K562 (cell line): ENCODE measurements around the gene MEOX2. TPM values are rescaled to one million over a fixed set of nuclear protein-coding genes. Genes with fewer than 3 reads are reported as not detected.

Source experiments
- ATAC-seq: fragments of 200-7000 bp; cut with Tn5 transposase; 3 replicates; pipeline ENCODE4 v1.9.1; 2020; ENCODE audit warnings: moderate library complexity
- BruUV-seq: library from RNA; stranded (reverse); fragments of 400-500 nt; replicated peaks from 2 replicates; lab custom pipeline; 2021; lab: Mats Ljungman, UMichigan
- CTCF ChIA-PET: fragments of 300-600 bp; formaldehyde crosslinking; extraction: SDS; loops from one replicate; lab custom pipeline; 2021; ENCODE audit warnings: low intra/inter-chr PET ratio; lab: Yijun Ruan, JAX
- POLR2A ChIA-PET: fragments of 300-600, 350-650 bp; sonication (Branson Sonifier 250); formaldehyde crosslinking; extraction: SDS; loops from one replicate; lab custom pipeline; 2021; ENCODE audit warnings: antibody characterized with exemption, inconsistent platforms; lab: Yijun Ruan, JAX
- DNase-seq, 4 experiments: peaks; one replicate each; pipeline versions ENCODE4 v3.0.0 to v3.0.0-alpha.2; 2011 to 2018; ENCODE audit warnings: low spot score in 3 of 4, mixed read lengths in 3 of 4; ENCODE audit errors: extremely low read depth in 1 of 4
- FAIRE-seq: peaks from 2 replicates; lab custom pipeline; 2011; peaks lifted over from hg19 to GRCh38; lab: Jason Lieb, UNC
- H2AFZ ChIP-seq: 2 replicates; pipeline ENCODE4 v1.6.0; 2011; ENCODE audit warnings: low read depth, low read length, control low read depth, inconsistent platforms
- H3K27ac ChIP-seq: fragments of 200-600 bp; 3 replicates; pipeline ENCODE4 v1.8.0; 2011; ENCODE audit warnings: low read depth, mild to moderate bottlenecking, control low read depth, inconsistent platforms, low read length, moderate library complexity, mixed read lengths; ENCODE audit errors: extremely low read depth
- H3K27me3 ChIP-seq, 2 experiments: fragments of 300-600 bp in 1 of 2; 2 replicates in 1 of 2; 3 replicates in 1 of 2; pipeline versions ENCODE4 v1.6.0 to v1.8.0; 2011; ENCODE audit warnings: inconsistent platforms in 2 of 2, low read length in 2 of 2, mild to moderate bottlenecking in 1 of 2, mixed read lengths in 1 of 2, moderate library complexity in 1 of 2; ENCODE audit not compliant: control insufficient read depth in 2 of 2, insufficient read depth in 2 of 2
- H3K36me3 ChIP-seq: fragments of 300-600 bp; 3 replicates; pipeline ENCODE4 v1.8.0; 2011; ENCODE audit warnings: mild to moderate bottlenecking, low read length, inconsistent platforms; ENCODE audit not compliant: control insufficient read depth, insufficient read depth
- H3K4me1 ChIP-seq, 2 experiments: fragments of 200-600 bp in 1 of 2; replicated peaks in 1 of 2; 2 replicates in 1 of 2; 3 replicates in 1 of 2; pipeline versions ENCODE4 v1.5.1 to v1.8.0; 2011; ENCODE audit warnings: inconsistent platforms in 2 of 2, low read length in 2 of 2, mild to moderate bottlenecking in 1 of 2, mixed read lengths in 1 of 2, moderate library complexity in 1 of 2; ENCODE audit not compliant: control insufficient read depth in 2 of 2, insufficient read depth in 2 of 2
- H3K4me2 ChIP-seq: 2 replicates; pipeline ENCODE4 v1.6.1; 2011; ENCODE audit warnings: low read length, control low read depth, inconsistent platforms, mixed read lengths; ENCODE audit not compliant: insufficient read depth
- H3K4me3 ChIP-seq: fragments of 200-600 bp; sonication (generic), shearing (Covaris generic); 2 replicates; pipeline ENCODE4 v1.5.1; 2016; ENCODE audit warnings: control low read depth, inconsistent platforms
- H3K79me2 ChIP-seq: fragments of 200-600 bp; 3 replicates; pipeline ENCODE4 v1.8.0; 2011; ENCODE audit warnings: low read length, inconsistent platforms; ENCODE audit not compliant: control insufficient read depth, insufficient read depth
- H3K9ac ChIP-seq, 2 experiments: 2 replicates each; pipeline versions ENCODE4 v1.6.0 to v1.6.1; 2011; ENCODE audit warnings: low read depth in 2 of 2, low read length in 2 of 2, control low read depth in 1 of 2, inconsistent platforms in 1 of 2, mild to moderate bottlenecking in 1 of 2, mixed read lengths in 1 of 2; ENCODE audit not compliant: insufficient read depth in 1 of 2
- H3K9me1 ChIP-seq: one replicate; pipeline ENCODE4 v1.6.0; 2011; ENCODE audit warnings: inconsistent platforms, mild to moderate bottlenecking, low read length, moderate library complexity; ENCODE audit not compliant: control insufficient read depth, insufficient read depth
- H3K9me3 ChIP-seq: replicated peaks from 2 replicates; pipeline ENCODE4 v1.5.1; 2011; ENCODE audit warnings: low read depth, low read length, inconsistent platforms; ENCODE audit not compliant: control insufficient read depth, insufficient read depth
- H4K20me1 ChIP-seq: replicated peaks from 2 replicates; pipeline ENCODE4 v1.6.1; 2011; ENCODE audit warnings: low read length, inconsistent platforms, mixed read lengths; ENCODE audit not compliant: control insufficient read depth, insufficient read depth
- AFF4 ChIP-seq: sonication (generic); formaldehyde crosslinking; IDR thresholded peaks from 2 replicates; pipeline ENCODE4 v1.8.0; 2023; ENCODE audit warnings: mild to moderate bottlenecking, missing genetic modification reagents
- ATF3 ChIP-seq, 2 experiments: fragments of 450-650 bp in 1 of 2; sonication (generic) in 1 of 2; formaldehyde crosslinking in 1 of 2; IDR thresholded peaks in 1 of 2; conservative IDR thresholded peaks in 1 of 2; 2 replicates each; pipeline versions ENCODE4 v1.6.1 to v1.8.1; 2016 to 2023; ENCODE audit warnings: mild to moderate bottlenecking in 2 of 2, moderate library complexity in 2 of 2, inconsistent platforms in 1 of 2, missing genetic modification reagents in 1 of 2
- BACH1 ChIP-seq: fragments of 200-800 bp; sonication (Bioruptor generic); IDR thresholded peaks from 2 replicates; pipeline ENCODE4 v1.6.1; 2016; ENCODE audit warnings: missing genetic modification characterization, missing compliant biosample characterization
- BCL6 ChIP-seq: fragments of 250-450 bp; sonication (Bioruptor Pico); IDR thresholded peaks from 2 replicates; pipeline ENCODE4 v1.4.0; 2020
- CREB1 ChIP-seq, 2 experiments: sonication (generic) in 1 of 2; formaldehyde crosslinking in 1 of 2; IDR thresholded peaks; 2 replicates each; pipeline versions ENCODE4 v1.6.1 to v1.8.0; 2012 to 2022; ENCODE audit warnings: inconsistent platforms in 1 of 2, mild to moderate bottlenecking in 1 of 2, missing genetic modification reagents in 1 of 2, moderate library complexity in 1 of 2
- DDX20 ChIP-seq: fragments of 450-650 bp; IDR thresholded peaks from 2 replicates; pipeline ENCODE4 v1.6.1; 2016; ENCODE audit warnings: missing genetic modification characterization, low read depth, mild to moderate bottlenecking, missing compliant biosample characterization, moderate library complexity
- ELF4 ChIP-seq: fragments of 450-650 bp; formaldehyde crosslinking; IDR thresholded peaks from 2 replicates; pipeline ENCODE4 v1.4.0; 2022; ENCODE audit warnings: missing genetic modification characterization
- FOSL1 ChIP-seq: fragments of 200-800 bp; sonication (Bioruptor generic); conservative IDR thresholded peaks from 2 replicates; pipeline ENCODE4 v1.6.1; 2016; ENCODE audit warnings: missing genetic modification characterization, missing compliant biosample characterization
- KDM4B ChIP-seq, 2 experiments: fragments of 450-650 bp in 1 of 2; sonication (generic) in 1 of 2; IDR thresholded peaks; 2 replicates each; pipeline ENCODE4 v1.6.1; 2016 to 2017; ENCODE audit warnings: borderline replicate concordance in 2 of 2, antibody characterized with exemption in 1 of 2, low read depth in 1 of 2, mild to moderate bottlenecking in 1 of 2
- KLF10 ChIP-seq: fragments of 250-450 bp; sonication (Bioruptor Pico); IDR thresholded peaks from 2 replicates; pipeline ENCODE4 v1.6.1; 2021; ENCODE audit warnings: matching md5 sums
- NR2F6 ChIP-seq: fragments of 450-650 bp; formaldehyde crosslinking; IDR thresholded peaks from 2 replicates; pipeline ENCODE4 v1.4.0; 2020; ENCODE audit warnings: mild to moderate bottlenecking
- PHF8 ChIP-seq: fragments of 200-600 bp; sonication (generic); IDR thresholded peaks from 2 replicates; pipeline ENCODE4 v1.6.1; 2012; ENCODE audit warnings: mixed run types, mild to moderate bottlenecking, inconsistent platforms, low read length, moderate library complexity, borderline replicate concordance
- SPI1 ChIP-seq: IDR thresholded peaks from 2 replicates; pipeline ENCODE4 v1.6.1; 2011; ENCODE audit warnings: low read depth, low read length, control low read depth, borderline replicate concordance
- TBP ChIP-seq: optimal IDR thresholded peaks from 2 replicates; pipeline ENCODE3; 2011; ENCODE audit warnings: low read depth, low read length, improper control_type of control experiment
- TEAD1 ChIP-seq, 2 experiments: fragments of 450-650 bp in 1 of 2; sonication (generic) in 1 of 2; formaldehyde crosslinking; IDR thresholded peaks; 2 replicates each; pipeline versions ENCODE4 v1.4.0 to v1.8.0; 2020 to 2022; ENCODE audit warnings: mild to moderate bottlenecking in 2 of 2, missing genetic modification reagents in 1 of 2
- THRB ChIP-seq: fragments of 450-650 bp; formaldehyde crosslinking; conservative IDR thresholded peaks from 2 replicates; pipeline ENCODE4 v1.4.0; 2022; ENCODE audit warnings: mild to moderate bottlenecking, missing genetic modification characterization
- ZNF764 ChIP-seq: fragments of 250-450 bp; sonication (Bioruptor Pico); IDR thresholded peaks from 2 replicates; pipeline ENCODE4 v1.4.0; 2020; ENCODE audit warnings: low read depth, mild to moderate bottlenecking, moderate library complexity
- WGBS: fragments of 100-300 bp; shearing (Covaris generic); methylation state at CpG from one replicate; pipeline ENCODE4 v1.1.6; 2016; ENCODE audit warnings: low coverage, mixed read lengths; ENCODE audit not compliant: insufficient coverage; ENCODE audit errors: missing lambda C conversion rate; 5-methylcytosine and 5-hydroxymethylcytosine counted together
- in situ Hi-C: fragments of 300-500 bp; cut with MboI; formaldehyde crosslinking; loops from 4 replicates; pipeline ENCODE4 v1.15.0; 2018; ENCODE audit warnings: inconsistent platforms, mixed read lengths
- intact Hi-C: fragments of 100-400 bp; cut with micrococcal nuclease; formaldehyde crosslinking; loops from 2 replicates; pipeline ENCODE4 v1.14.2; 2022
- polyA plus RNA-seq, 8 experiments: library from polyadenylated mRNA; depleted of rRNA in 4 of 8; stranded (reverse) in 5 of 8; unstranded in 3 of 8; fragments of >200 nt; fragmentation: Nextera tagmentation in 2 of 8; fragmentation: Illumina TruSeq in 1 of 8; extraction: Ambion mirVana in 2 of 8; extraction: Trizol in 1 of 8; gene quantifications; 2 replicates each; pipeline versions ENCODE4 v1.2.1 to v1.2.3, GENCODE V29; 2011 to 2014; ENCODE audit warnings: inconsistent platforms in 1 of 8, missing spikeins in 1 of 8
- total RNA-seq, 7 experiments: library from RNA; depleted of rRNA in 6 of 7; stranded (reverse); fragments of >200 nt in 6 of 7; fragmentation: Illumina TruSeq in 2 of 7; extraction: Trizol in 2 of 7; gene quantifications; 2 replicates each; pipeline versions ENCODE4 v1.2.1 to v1.2.3, GENCODE V29; 2011 to 2021; ENCODE audit warnings: low replicate concordance in 1 of 7

Gene MEOX2
- total and polyA plus RNA-seq, 9 of the 15 experiments (the other 6 are each of a cell fraction or from before 2014, with no cell fraction given): not detected

- no peak for ATAC-seq
- FAIRE-seq: no peak
- Histone ChIP-seq H3K27me3 (no peaks in the 10 kb centered on the region), H3K9me1 (no peaks in the 10 kb centered on the region), H3K79me2 (no peaks in the 10 kb centered on the region), H3K4me2 (no peak overlapping the region), H2AFZ (no peak overlapping the region), H3K36me3 (no peaks in the 10 kb centered on the region), H3K9ac (no peak overlapping the region), H3K27ac (no peak overlapping the region), H3K4me1 (no peaks in the 10 kb centered on the region), H4K20me1 (no peaks in the 10 kb centered on the region), H3K9me3 (peaks cover 3% of the 10 kb centered on the region; the same call in 1 of the 2 replicates), H3K4me3 (no peak overlapping the region)
- in situ Hi-C loops: no loop called here
- DNase-seq: no peak
- ChIA-PET POLR2A (no interaction called here), CTCF (no interaction called here)
- 0% methylated on average over 1 of the region's 1 CpG for WGBS
- no TSS peak for BruUV-seq
- intact Hi-C loops: no loop called here
- TF ChIP-seq KDM4B (IDR thresholded peaks at IDR 0.05; ENCODE audit: borderline replicate concordance in 2 of 2, low read depth in 1 of 2) (no peak), SPI1 (no peak), DDX20 (no peak), ELF4 (CRISPR knock-in tag) (no peak), KLF10 (no peak), FOSL1 (no peak), AFF4 (no peak), BCL6 (CRISPR knock-in tag) (no peak), TEAD1 (CRISPR knock-in tag; IDR thresholded peaks at IDR 0.05) (no peak), ATF3 (IDR thresholded peaks at IDR 0.05) (no peak), ATF3 (CRISPR knock-in tag; conservative IDR thresholded peaks at IDR 0.05) (no peak), TBP (no peak), ZNF764 (no peak), PHF8 (no peak), CREB1 (IDR thresholded peaks at IDR 0.05) (no peak), CREB1 (CRISPR knock-in tag; IDR thresholded peaks at IDR 0.05) (no peak), NR2F6 (CRISPR knock-in tag) (no peak), THRB (no peak), BACH1 (tag) (no peak)
Observed at GRCh38 chr7:15647309-15647708, 39.2 kb downstream of the MEOX2 start.
